A673 (cell line): Measurements from ENCODE around the gene ERMAP. TPM values are rescaled to one million over a fixed set of nuclear protein-coding genes. Genes with fewer than 3 reads are reported as not detected.
"Not testable (repeated sequence)": the region's sequence is repeated elsewhere in the genome, so short reads cannot be mapped to it uniquely, and the experiment has no call there.

Source experiments
- BruUV-seq: library from RNA; stranded (reverse); fragments of 400-500 nt; replicated peaks from 2 replicates; lab custom pipeline; 2021; lab: Mats Ljungman, UMichigan
- CTCF ChIA-PET: fragments of 300-600 bp; sonication (Branson Sonifier 250); formaldehyde crosslinking; loops from one replicate; lab custom pipeline; 2022; ENCODE audit warnings: antibody characterized with exemption; lab: Charles Lee
- POLR2A ChIA-PET: fragments of 300-600 bp; sonication (Branson Sonifier 250); formaldehyde crosslinking; loops from one replicate; lab custom pipeline; 2022; ENCODE audit warnings: antibody characterized with exemption; ENCODE audit not compliant: low non-redundant PET; lab: Charles Lee
- DNase-seq: peaks from one replicate; pipeline ENCODE4 v3.0.0-alpha.2; 2015; ENCODE audit warnings: low spot score
- H3K27ac ChIP-seq: fragments of 200-600 bp; sonication (generic); 2 replicates; pipeline ENCODE4 v1.5.1; 2016; ENCODE audit warnings: mixed run types, low read depth, mild to moderate bottlenecking, mixed read lengths, antibody characterized with exemption, low read length; ENCODE audit not compliant: poor library complexity, severe bottlenecking
- H3K27me3 ChIP-seq: fragments of 200-600 bp; sonication (generic); replicated peaks from 2 replicates; pipeline ENCODE4 v1.6.1; 2017; ENCODE audit warnings: mixed run types, low read depth, mild to moderate bottlenecking, mixed read lengths, antibody characterized with exemption, low read length; ENCODE audit not compliant: insufficient read depth, poor library complexity
- H3K36me3 ChIP-seq: fragments of 200-600 bp; sonication (generic); 2 replicates; pipeline ENCODE4 v1.6.1; 2016; ENCODE audit warnings: mixed run types, mild to moderate bottlenecking, mixed read lengths, antibody characterized with exemption, low read length; ENCODE audit not compliant: insufficient read depth, poor library complexity, severe bottlenecking
- H3K4me1 ChIP-seq: fragments of 200-600 bp; sonication (generic); 2 replicates; pipeline ENCODE4 v1.6.1; 2017; ENCODE audit warnings: mixed run types, mild to moderate bottlenecking, mixed read lengths, antibody characterized with exemption, low read length; ENCODE audit not compliant: insufficient read depth, poor library complexity, severe bottlenecking
- H3K4me3 ChIP-seq: fragments of 200-600 bp; sonication (generic); 2 replicates; pipeline ENCODE4 v1.5.1; 2016; ENCODE audit warnings: low read depth, mixed run types, mild to moderate bottlenecking, mixed read lengths, low read length; ENCODE audit not compliant: poor library complexity, severe bottlenecking
- H3K9me3 ChIP-seq: fragments of 200-600 bp; sonication (generic); 2 replicates; pipeline ENCODE4 v1.6.1; 2016; ENCODE audit warnings: mixed run types, low read depth, mild to moderate bottlenecking, mixed read lengths, antibody characterized with exemption, low read length; ENCODE audit not compliant: poor library complexity, severe bottlenecking
- EZH2 ChIP-seq: fragments of 200-600 bp; sonication (generic); IDR thresholded peaks from 2 replicates; pipeline ENCODE4 v1.6.1; 2017; ENCODE audit warnings: borderline replicate concordance, low read depth, mild to moderate bottlenecking, mixed read lengths, antibody characterized with exemption, low read length; ENCODE audit not compliant: poor library complexity, severe bottlenecking
- intact Hi-C: fragments of 100-400 bp; cut with micrococcal nuclease; formaldehyde crosslinking; loops from one replicate; pipeline ENCODE4 v1.10.0; 2022; ENCODE audit not compliant: unreplicated experiment
- total RNA-seq: library from RNA; stranded (reverse); gene quantifications from 2 replicates; pipeline ENCODE4 v1.2.3, GENCODE V29; 2021
- TF ChIP-seq, protein P1 (sequence below): fragments of 300-800, 200-600 bp; sonication (generic); conservative IDR thresholded peaks from 2 replicates; pipeline ENCODE4 v1.5.1; 2017; ENCODE audit warnings: low read depth, mild to moderate bottlenecking, antibody characterized with exemption, low read length, moderate library complexity, mixed read lengths

Gene ERMAP
- total RNA-seq, 1 experiment from 2014 or later: 3.0 TPM

DNA sequence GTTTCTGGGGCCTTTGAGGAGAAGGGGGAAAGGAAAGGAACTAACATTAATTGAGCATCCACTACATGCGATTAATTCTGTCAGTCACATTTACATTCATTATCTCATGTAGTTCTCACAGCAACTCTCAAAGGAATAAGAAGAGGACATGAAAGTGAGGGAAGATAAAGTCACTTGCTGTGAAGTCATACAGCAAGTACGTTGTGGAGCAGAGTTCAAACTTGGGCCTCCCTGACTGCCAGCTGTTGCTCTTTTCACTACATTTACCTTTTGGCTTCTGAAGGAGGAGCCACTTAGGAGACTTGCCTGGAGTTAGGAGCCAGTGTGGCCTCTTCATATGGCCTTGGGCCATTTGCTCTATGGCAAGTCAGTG is 35.7 kb downstream of the ERMAP start:
- POLR2A ChIA-PET: no interaction called here
- no peak for TF ChIP-seq EZH2
- TF ChIP-seq, protein P1, sequence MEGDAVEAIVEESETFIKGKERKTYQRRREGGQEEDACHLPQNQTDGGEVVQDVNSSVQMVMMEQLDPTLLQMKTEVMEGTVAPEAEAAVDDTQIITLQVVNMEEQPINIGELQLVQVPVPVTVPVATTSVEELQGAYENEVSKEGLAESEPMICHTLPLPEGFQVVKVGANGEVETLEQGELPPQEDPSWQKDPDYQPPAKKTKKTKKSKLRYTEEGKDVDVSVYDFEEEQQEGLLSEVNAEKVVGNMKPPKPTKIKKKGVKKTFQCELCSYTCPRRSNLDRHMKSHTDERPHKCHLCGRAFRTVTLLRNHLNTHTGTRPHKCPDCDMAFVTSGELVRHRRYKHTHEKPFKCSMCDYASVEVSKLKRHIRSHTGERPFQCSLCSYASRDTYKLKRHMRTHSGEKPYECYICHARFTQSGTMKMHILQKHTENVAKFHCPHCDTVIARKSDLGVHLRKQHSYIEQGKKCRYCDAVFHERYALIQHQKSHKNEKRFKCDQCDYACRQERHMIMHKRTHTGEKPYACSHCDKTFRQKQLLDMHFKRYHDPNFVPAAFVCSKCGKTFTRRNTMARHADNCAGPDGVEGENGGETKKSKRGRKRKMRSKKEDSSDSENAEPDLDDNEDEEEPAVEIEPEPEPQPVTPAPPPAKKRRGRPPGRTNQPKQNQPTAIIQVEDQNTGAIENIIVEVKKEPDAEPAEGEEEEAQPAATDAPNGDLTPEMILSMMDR: no peak
- no TSS peak for BruUV-seq

DNA sequence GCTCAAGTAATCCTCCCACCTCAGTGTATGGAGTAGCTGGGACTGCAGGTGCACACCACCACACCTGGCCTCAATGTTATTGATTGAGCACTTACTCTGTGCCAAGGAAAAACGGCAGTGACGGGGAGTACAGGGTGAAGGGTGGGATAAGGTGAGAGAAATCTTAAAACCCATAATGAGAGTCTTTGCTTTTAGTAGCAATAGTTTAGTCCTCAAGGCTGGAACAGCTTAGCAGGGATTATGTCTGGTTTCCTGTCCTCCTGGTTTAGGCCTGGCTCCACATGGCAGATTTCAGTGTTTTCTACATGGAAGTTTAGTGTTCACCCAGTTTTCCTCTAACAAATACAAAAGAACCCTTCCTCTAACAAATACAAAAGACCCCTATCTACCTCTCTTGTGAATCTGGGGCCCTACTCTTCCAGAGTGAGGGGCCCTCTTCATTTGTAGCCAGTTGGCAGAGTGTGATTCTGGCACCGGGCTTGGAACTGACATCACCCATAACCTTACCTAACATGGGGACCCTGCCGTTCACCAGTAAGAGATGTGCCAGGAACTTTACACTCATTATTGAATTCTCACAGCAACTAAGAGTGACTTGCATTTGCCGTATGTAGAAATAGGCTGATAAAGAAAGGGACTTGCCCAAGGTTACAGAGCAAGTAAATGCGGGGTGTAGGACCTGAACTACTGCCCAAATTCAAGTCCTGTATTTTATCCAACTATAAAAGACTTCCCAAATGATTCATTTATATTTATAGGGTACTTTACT is 36.4 kb downstream of the ERMAP start:
- peaks cover 10% of the 10 kb centered on the region for H3K9me3 ChIP-seq
- peaks cover 3% of the 10 kb centered on the region for H3K4me1 ChIP-seq
- H3K27ac ChIP-seq: no peak overlapping the region
- H3K27me3 ChIP-seq: no peaks in the 10 kb centered on the region
- CTCF ChIA-PET: no interaction called here
- POLR2A ChIA-PET: no interaction called here
- intact Hi-C loops: no loop called here
- H3K36me3 ChIP-seq: peaks cover 33% of the 10 kb centered on the region
- no peak for TF ChIP-seq EZH2
- TF ChIP-seq, protein P1: no peak
- no TSS peak for BruUV-seq
- no peak overlapping the region for H3K4me3 ChIP-seq
- DNase-seq: no peak

More for the DNA sequence above, 35.7 kb downstream of the ERMAP start:
- no peak for DNase-seq
- no peaks in the 10 kb centered on the region for H3K27me3 ChIP-seq
- H3K36me3 ChIP-seq: peaks cover 33% of the 10 kb centered on the region
- no peak overlapping the region for H3K27ac ChIP-seq
- CTCF ChIA-PET: no interaction called here
- intact Hi-C loops: no loop called here
- peaks cover 10% of the 10 kb centered on the region for H3K4me1 ChIP-seq
- H3K9me3 ChIP-seq: peaks cover 10% of the 10 kb centered on the region
- H3K4me3 ChIP-seq: no peak overlapping the region

DNA sequence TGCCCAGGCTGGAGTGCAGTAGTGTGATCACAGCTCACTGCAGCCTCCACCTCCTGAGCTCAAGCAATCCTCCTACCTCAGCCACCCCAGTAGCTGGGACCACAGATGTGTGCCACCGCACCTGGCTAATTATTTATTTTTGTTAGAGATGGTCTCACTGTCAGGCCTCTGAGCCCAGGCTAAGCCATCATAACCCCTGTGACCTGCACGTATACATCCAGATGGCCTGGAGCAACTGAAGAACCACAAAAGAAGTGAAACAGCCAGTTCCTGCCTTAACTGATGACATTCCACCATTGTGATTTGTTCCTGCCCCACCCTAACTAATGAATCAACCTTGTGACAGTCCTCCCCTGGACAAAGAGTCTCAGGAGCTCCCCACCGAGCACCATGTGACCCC is 39.6 kb downstream of the ERMAP start:
- CTCF ChIA-PET, H3K9me3 ChIP-seq, intact Hi-C loops, H3K36me3 ChIP-seq, H3K27ac ChIP-seq, H3K4me1 ChIP-seq, DNase-seq, BruUV-seq, H3K4me3 ChIP-seq, POLR2A ChIA-PET, H3K27me3 ChIP-seq: not testable (repeated sequence)

DNA sequence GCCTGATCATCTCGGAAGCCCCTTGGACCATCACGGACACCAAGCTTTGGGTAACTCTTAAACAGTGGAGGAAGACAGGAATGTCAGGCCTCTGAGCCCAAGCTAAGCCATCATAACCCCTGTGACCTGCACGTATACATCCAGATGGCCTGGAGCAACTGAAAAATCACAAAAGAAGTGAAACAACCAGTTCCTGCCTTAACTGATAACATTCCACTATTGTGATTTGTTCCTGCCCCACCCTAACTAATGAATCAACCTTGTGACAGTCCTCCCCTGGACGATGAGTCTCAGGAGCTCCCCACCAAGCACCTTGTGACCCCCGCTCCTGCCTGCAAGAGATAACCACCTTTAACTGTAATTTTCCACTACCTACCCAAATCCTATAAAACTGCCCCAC is 42.4 kb downstream of the ERMAP start:
- BruUV-seq, H3K36me3 ChIP-seq, intact Hi-C loops, H3K9me3 ChIP-seq, H3K27ac ChIP-seq, CTCF ChIA-PET, H3K4me1 ChIP-seq, H3K27me3 ChIP-seq, POLR2A ChIA-PET, H3K4me3 ChIP-seq, DNase-seq: not testable (repeated sequence)
